ENCODE measurements around the gene DNAJC22.
A peak's percentile ranks its signal among the peaks of the same experiment; 100 is the strongest.

DNAJC22 gene

GRCh38 chr12:49334226-49334625 lies 12.5 kb upstream of the DNAJC22 start:
- H2AFZ ChIP-seq (ENCODE audit: low read depth, low read length) = no peak overlapping the region
- no peak overlapping the region for H3K4me3 ChIP-seq (ENCODE audit: low read length)
- H3K4me1 ChIP-seq (ENCODE audit: insufficient read depth, low read length) = peaks cover 21% of the 10 kb centered on the region
- H3K9me3 ChIP-seq (ENCODE audit: low read length) = peaks cover 3% of the 10 kb centered on the region
- H3K36me3 ChIP-seq (ENCODE audit: insufficient read depth, low read length) = peaks cover 14% of the 10 kb centered on the region
- peaks cover 32% of the 10 kb centered on the region for H3K27me3 ChIP-seq (ENCODE audit: insufficient read depth, low read length)

- Histone ChIP-seq H3K4me3 (ENCODE audit: low read length) (no peak overlapping the region), H3K9me3 (ENCODE audit: low read length) (peaks cover 3% of the 10 kb centered on the region), H3K27me3 (ENCODE audit: insufficient read depth, low read length) (peaks cover 34% of the 10 kb centered on the region)
These were observed 12.0 kb upstream of the DNAJC22 start for GRCh38 chr12:49334681-49335080.

GRCh38 chr12:49335118-49335954 lies 11.4 kb upstream of the DNAJC22 start:
- H3K27me3 ChIP-seq (ENCODE audit: insufficient read depth, low read length) = peaks cover 40% of the 10 kb centered on the region
- H3K4me1 ChIP-seq (ENCODE audit: insufficient read depth, low read length) = peaks cover 31% of the 10 kb centered on the region
- no peak overlapping the region for H2AFZ ChIP-seq (ENCODE audit: low read depth, low read length)
- peaks cover 3% of the 10 kb centered on the region for H3K9me3 ChIP-seq (ENCODE audit: low read length)
- H3K36me3 ChIP-seq (ENCODE audit: insufficient read depth, low read length) = peaks cover 5% of the 10 kb centered on the region
- no peak overlapping the region for H3K4me3 ChIP-seq (ENCODE audit: low read length)

More at GRCh38 chr12:49334681-49335080, 12.0 kb upstream of the DNAJC22 start:
- no peak overlapping the region for H2AFZ ChIP-seq (ENCODE audit: low read depth, low read length)
- H3K4me1 ChIP-seq (ENCODE audit: insufficient read depth, low read length) = peaks cover 25% of the 10 kb centered on the region
- peaks cover 12% of the 10 kb centered on the region for H3K36me3 ChIP-seq (ENCODE audit: insufficient read depth, low read length)

- peaks cover 3% of the 10 kb centered on the region for H3K9me3 ChIP-seq (ENCODE audit: low read length)
- no peak overlapping the region for H3K4me3 ChIP-seq (ENCODE audit: low read length)
- H3K36me3 ChIP-seq (ENCODE audit: insufficient read depth, low read length) = no peaks in the 10 kb centered on the region
- H3K4me1 ChIP-seq (ENCODE audit: insufficient read depth, low read length) = peaks cover 39% of the 10 kb centered on the region
- peaks cover 46% of the 10 kb centered on the region for H3K27me3 ChIP-seq (ENCODE audit: insufficient read depth, low read length)
- no peak overlapping the region for H2AFZ ChIP-seq (ENCODE audit: low read depth, low read length)
These were observed 10.6 kb upstream of the DNAJC22 start for GRCh38 chr12:49335955-49336644.

- peaks cover 46% of the 10 kb centered on the region for H3K4me1 ChIP-seq (ENCODE audit: insufficient read depth, low read length)
- H3K9me3 ChIP-seq (ENCODE audit: low read length) = peaks cover 3% of the 10 kb centered on the region
- H3K27me3 ChIP-seq (ENCODE audit: insufficient read depth, low read length) = peaks cover 52% of the 10 kb centered on the region
- peak within 1 kb of the TSS; percentile 40 for H3K4me3 ChIP-seq (ENCODE audit: low read length)
- H3K36me3 ChIP-seq (ENCODE audit: insufficient read depth, low read length) = no peaks in the 10 kb centered on the region
- H2AFZ ChIP-seq (ENCODE audit: low read depth, low read length) = peak within 1 kb of the TSS; percentile 80
These were observed 9.8 kb upstream of the DNAJC22 start, which contains the start of gene C1QL4 for GRCh38 chr12:49336645-49337584. Gene C1QL4, minus strand, starts transcription at chr12:49337188. Its CDS starts 711 bp downstream, at chr12:49336477.

GRCh38 chr12:49338830-49339463 lies 7.7 kb upstream of the DNAJC22 start:
- H3K36me3 ChIP-seq (ENCODE audit: insufficient read depth, low read length) = no peaks in the 10 kb centered on the region
- peaks cover 3% of the 10 kb centered on the region for H3K9me3 ChIP-seq (ENCODE audit: low read length)
- peak overlapping the region; percentile 18 for H3K4me3 ChIP-seq (ENCODE audit: low read length)
- peaks cover 55% of the 10 kb centered on the region for H3K27me3 ChIP-seq (ENCODE audit: insufficient read depth, low read length)
- peaks cover 60% of the 10 kb centered on the region for H3K4me1 ChIP-seq (ENCODE audit: insufficient read depth, low read length)
- no peak overlapping the region for H2AFZ ChIP-seq (ENCODE audit: low read depth, low read length)

- Histone ChIP-seq H3K9me3 (ENCODE audit: low read length) (peaks cover 3% of the 10 kb centered on the region), H3K27me3 (ENCODE audit: insufficient read depth, low read length) (peaks cover 58% of the 10 kb centered on the region), H3K4me1 (ENCODE audit: insufficient read depth, low read length) (peaks cover 63% of the 10 kb centered on the region), H3K36me3 (ENCODE audit: insufficient read depth, low read length) (no peaks in the 10 kb centered on the region), H3K4me3 (ENCODE audit: low read length) (peak overlapping the region; percentile 18), H2AFZ (ENCODE audit: low read depth, low read length) (no peak overlapping the region)
These were observed 7.2 kb upstream of the DNAJC22 start for GRCh38 chr12:49339464-49339861.

- H3K4me3 ChIP-seq (ENCODE audit: low read length) = no peak overlapping the region
- H3K27me3 ChIP-seq (ENCODE audit: insufficient read depth, low read length) = peaks cover 56% of the 10 kb centered on the region
These were observed 6.4 kb upstream of the DNAJC22 start for GRCh38 chr12:49340095-49340870.

GRCh38 chr12:49340971-49341776 lies 5.5 kb upstream of the DNAJC22 start:
- Histone ChIP-seq H3K36me3 (ENCODE audit: insufficient read depth, low read length) (no peaks in the 10 kb centered on the region), H3K4me3 (ENCODE audit: low read length) (peak overlapping the region; percentile 49), H3K4me1 (ENCODE audit: insufficient read depth, low read length) (peaks cover 77% of the 10 kb centered on the region), H2AFZ (ENCODE audit: low read depth, low read length) (peak overlapping the region; percentile 75), H3K27me3 (ENCODE audit: insufficient read depth, low read length) (peaks cover 53% of the 10 kb centered on the region), H3K9me3 (ENCODE audit: low read length) (no peaks in the 10 kb centered on the region)

More at GRCh38 chr12:49340095-49340870, 6.4 kb upstream of the DNAJC22 start:
- H3K4me1 ChIP-seq (ENCODE audit: insufficient read depth, low read length) = peaks cover 69% of the 10 kb centered on the region
- H3K9me3 ChIP-seq (ENCODE audit: low read length) = peaks cover 3% of the 10 kb centered on the region
- H2AFZ ChIP-seq (ENCODE audit: low read depth, low read length) = no peak overlapping the region
- H3K36me3 ChIP-seq (ENCODE audit: insufficient read depth, low read length) = no peaks in the 10 kb centered on the region

- peaks cover 82% of the 10 kb centered on the region for H3K4me1 ChIP-seq (ENCODE audit: insufficient read depth, low read length)
- peak overlapping the region; percentile 75 for H2AFZ ChIP-seq (ENCODE audit: low read depth, low read length)
- peaks cover 48% of the 10 kb centered on the region for H3K27me3 ChIP-seq (ENCODE audit: insufficient read depth, low read length)
- H3K4me3 ChIP-seq (ENCODE audit: low read length) = peak overlapping the region; percentile 49
- H3K36me3 ChIP-seq (ENCODE audit: insufficient read depth, low read length) = no peaks in the 10 kb centered on the region
- no peaks in the 10 kb centered on the region for H3K9me3 ChIP-seq (ENCODE audit: low read length)
These were observed 5.0 kb upstream of the DNAJC22 start for GRCh38 chr12:49341777-49342065.
